HS-5 (cell line): ENCODE data around the gene FBXW9.
"Not testable (repeated sequence)": the region's sequence is repeated elsewhere in the genome, so short reads cannot be mapped to it uniquely, and the experiment has no call there.

Experiments used
- DNase-seq: peaks from one replicate; pipeline ENCODE4 v3.0.0-alpha.2; 2012; ENCODE audit warnings: low read depth

FBXW9 gene

DNA sequence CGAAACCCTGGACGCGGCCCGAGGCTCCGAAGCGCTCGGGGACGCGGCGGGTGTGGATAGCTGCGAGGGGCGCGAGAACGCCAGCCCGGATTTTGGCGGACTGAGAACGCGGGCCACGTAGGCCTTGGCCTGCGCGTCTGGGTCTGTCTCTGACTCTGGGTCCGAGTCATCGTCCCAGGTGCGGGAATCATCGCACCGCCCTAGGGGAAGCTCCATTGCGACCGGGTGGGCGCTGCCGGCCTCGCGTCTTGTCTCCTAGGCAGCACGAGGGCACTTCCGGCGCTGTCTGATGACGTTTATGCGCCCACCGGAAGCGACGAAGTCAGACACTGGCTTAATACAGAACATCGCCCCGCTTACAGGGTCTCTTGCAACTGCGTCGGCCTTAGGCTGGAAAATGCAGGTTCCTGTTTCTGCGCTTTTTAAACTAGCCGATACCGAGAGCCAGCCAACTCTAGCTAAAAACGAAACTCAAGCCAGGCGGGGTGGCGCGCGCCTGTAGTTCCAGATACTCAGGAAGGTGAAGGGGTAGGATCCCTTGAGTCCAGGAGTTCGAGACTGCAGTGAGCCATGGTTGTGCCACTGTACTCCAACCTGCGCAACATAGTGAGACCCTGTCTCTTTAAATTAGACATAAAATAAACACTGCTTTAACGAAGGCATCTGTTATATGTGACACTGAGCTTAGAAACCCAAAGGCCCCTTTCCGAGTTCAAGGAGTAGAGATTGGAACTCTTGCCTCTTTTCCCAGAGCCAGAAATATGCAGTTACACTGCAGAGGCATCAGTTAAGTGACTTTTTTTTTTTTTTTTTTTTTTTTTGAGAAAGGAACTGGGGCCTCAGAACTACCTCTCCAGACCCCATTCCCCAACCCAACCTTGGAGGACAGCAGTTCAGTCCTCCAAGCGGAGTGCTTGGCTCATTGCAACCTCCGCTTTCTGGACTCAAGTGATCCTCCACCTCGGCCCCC is at the start of gene FBXW9:
TSS of gene FBXW9 (minus strand) at position 266 of the 970 bp plus-strand sequence. CDS start at position 216, 50 bp downstream.
- DNase-seq: peak; percentile 67

DNA sequence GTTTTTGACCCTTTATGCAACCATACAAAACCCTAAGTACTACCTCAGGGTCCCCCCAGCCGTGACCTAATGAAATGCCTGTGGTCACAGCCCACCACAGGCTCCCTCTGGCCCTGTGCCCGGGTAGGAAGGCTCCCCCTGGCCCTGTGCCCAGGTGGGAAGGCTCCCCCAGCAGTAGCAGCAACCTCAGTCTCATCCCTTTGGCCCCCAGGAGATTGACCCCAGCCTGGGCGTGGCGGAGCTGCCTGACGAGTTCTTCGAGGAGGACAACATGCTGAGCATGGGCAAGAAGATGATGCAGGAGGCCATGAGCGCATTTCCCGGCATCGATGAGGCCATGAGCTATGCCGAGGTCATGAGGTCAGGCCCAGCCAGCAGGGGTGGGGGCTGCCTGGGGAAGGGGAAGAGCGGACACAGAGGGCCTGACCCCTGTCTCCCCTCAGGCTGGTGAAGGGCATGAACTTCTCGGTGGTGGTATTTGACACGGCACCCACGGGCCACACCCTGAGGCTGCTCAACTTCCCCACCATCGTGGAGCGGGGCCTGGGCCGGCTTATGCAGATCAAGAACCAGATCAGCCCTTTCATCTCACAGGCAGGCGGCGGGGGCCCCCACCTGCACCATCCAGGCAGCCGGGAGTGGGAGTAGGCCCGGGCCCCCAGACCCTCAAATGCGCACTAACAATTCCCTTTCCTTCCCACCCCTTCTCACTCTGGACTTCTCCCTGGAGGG is 48.9 kb upstream of the FBXW9 start:
- no peak for DNase-seq

DNA sequence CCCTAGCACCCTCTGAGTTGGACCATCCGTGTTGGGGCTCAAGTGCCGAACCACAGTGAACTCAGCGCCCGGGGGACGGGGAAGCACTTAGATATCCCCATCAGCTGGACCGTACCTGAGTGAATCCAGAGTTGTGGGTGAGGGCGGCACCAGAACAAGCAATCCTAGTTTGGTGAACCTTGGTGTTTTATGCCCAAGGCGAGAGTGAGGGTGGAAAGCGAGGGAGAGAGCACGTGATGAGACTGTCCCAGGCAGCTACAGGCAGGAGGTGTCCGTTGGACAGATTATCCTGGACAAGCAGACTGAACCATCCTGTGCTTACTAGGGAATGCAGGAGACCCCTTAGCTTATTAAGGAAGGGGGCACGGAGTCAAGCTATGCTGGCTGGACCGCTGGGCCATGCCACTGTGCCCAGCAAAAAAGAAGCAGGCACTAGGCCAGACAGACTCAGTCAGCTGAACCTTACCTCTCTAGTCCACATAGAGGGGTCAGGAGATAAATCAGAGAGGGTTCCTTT is 41.5 kb upstream of the FBXW9 start:
- no peak for DNase-seq

DNA sequence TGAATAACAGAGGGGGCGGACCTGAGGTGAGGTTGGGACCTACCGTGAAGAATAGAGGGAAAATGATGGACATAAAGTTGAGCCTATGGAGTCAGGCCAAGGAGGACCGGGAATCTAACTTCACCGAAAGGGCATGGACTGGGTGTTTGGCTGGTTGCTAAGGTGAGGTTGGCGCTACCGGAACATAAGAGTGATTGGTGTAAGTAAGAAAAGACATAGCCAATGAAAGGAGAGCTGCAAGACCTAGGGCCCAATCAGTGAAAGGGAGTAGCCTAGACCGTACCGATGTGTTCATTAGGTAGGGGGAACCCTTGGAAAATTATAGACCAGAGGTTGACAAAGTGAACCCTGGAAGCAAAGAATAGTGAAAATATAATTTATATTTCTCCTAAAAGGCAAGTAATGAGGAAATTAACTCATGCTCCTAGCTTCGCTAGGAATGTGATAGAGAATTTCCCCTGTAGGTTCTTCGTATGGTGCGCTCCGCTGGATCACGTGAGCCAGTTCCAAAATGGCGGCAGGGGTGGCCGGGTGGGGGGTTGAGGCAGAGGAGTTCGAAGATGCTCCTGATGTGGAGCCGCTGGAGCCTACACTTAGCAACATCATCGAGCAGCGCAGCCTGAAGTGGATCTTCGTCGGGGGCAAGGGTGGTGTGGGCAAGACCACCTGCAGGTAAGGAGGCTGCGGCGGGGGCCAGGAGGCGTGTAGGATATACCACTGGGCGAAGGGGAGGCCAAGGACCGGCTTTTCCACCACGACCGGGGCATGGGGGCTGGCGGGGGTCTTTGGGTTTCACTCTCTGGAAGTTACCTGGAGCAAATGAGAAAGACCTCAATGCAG is 40.8 kb upstream of the FBXW9 start, which contains the start of gene GET3:
TSS of gene GET3 (plus strand) at position 503 of the 840 bp plus-strand sequence. CDS start at position 512, 9 bp downstream.
- peak; percentile 98 for DNase-seq

DNA sequence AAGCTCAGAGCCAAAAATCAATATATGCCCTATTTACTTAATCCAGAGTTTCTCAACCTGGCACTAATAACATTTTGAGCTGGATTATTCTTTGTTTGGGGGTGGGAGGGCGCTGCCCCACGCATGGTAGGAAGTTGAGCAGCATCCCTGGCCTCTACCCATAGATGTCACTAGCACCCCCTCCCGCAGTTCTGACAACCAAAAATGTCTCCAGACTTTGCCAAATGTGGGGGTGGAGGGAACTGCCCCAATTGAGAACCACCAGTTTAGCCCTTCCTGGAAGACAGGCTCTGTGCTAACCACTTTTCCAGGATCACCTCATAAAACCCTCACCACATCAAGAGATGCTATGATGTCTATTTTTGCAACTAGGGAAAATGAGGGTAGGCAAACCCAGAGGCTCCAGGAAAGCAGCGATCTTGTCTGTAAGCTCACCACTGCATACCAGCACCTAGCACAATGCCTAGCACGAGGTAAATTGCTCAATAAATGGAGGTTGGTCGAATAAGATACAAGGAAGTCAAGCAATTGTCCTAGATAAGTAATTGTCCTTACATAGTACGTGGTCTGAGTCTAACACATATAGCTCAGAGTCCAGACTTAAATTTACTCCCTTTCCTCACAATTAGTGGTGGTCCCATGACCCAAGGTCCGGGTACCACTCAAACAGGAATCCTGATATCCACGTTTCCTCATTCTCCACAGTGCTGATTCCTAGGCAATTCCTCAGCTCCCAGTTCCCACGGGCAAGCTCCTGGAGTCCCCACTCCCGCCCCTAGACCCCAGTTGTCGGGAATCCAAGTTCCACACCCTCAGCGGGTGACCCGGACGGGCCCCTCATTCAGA is 37.2 kb upstream of the FBXW9 start:
- DNase-seq: no peak

DNA sequence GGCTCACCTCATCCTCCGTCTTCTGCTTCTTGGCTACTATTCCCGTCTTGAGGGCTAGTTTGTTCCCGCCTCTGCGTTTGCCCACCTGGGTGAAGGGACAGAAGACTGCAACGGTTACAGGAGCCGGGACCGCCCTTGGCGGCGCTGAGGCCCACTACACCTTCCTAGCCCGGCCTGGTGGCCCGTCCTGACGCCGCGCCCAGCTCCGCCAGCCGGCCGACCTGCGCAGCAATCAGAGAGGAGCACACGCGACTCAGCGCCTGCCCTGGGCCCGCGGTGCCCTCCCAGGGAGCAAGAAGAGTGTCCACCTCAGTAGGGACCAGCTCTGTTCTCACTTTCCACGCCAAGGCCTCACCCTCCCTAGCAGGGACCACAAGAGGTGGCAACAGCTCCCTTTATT is 34.9 kb upstream of the FBXW9 start:
- no peak for DNase-seq

DNA sequence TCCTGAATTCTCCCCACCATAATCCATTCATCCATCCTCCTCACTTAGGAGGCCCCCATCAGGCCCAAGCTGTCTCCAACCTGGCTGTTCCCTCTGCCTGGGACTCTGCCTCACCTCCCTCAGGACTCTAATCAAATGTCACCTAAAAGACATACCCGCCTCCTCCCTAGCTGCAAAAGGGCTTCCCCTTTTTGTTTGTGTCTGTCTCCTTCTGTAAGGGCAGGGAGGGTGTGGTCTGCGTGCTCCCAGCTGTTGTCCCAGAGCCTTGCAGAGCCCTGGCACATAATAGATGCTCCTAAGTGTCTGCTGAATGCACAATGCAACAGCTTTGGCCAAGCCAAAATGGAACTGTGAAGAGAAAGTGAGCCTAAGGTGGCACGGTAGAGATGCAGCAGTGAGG is 33.6 kb upstream of the FBXW9 start:
- no peak for DNase-seq

DNA sequence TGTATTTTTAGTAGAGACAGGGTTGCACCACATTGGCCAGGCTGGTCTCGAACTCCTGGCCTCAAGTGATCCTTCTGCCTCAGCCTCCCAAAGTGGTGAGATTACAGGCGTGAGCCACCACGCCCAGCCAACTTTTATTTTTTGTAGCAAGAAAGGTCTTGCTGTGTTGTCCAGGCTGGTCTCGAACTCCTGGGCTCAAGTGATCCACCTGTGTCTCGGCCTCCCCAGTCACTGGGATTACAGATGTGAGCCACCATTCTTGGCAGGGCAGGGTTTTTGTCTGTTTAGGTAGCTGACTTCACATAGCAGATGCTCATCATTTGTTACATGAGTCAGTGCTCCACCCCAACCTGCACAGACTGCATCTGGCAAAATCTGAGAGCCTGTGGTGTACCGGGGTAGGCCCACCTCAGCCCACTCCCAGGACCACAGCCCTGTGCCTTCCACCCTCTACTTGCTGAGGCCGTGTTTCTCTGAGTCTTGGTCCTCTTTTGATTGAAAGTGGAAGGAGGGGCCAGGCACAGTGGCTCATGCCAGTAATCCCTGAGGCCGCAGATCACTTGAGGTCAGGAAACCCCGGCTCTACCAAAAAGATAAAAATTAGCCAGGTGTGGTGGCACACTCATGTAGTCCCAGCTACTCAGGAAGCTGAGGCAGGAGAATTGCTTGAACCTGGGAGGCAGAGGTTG is 31.5 kb upstream of the FBXW9 start:
- no peak for DNase-seq

DNA sequence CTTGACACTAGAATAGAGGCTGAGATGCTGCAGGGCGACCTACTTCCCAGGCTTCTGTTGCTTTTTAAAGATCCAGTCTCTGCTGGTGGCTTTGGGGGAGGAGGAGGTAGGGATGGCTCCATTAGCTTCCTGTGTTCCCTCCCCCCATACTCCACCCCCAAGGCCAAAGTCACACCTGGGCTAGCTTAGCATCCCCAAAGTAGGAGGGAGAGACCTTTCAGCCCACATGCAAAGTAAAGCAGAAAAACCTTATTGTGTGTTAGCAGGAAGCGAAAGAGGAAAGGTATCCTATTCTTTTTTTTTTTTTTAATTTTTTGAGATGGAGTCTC is 30.5 kb upstream of the FBXW9 start:
- DNase-seq: no peak

DNA sequence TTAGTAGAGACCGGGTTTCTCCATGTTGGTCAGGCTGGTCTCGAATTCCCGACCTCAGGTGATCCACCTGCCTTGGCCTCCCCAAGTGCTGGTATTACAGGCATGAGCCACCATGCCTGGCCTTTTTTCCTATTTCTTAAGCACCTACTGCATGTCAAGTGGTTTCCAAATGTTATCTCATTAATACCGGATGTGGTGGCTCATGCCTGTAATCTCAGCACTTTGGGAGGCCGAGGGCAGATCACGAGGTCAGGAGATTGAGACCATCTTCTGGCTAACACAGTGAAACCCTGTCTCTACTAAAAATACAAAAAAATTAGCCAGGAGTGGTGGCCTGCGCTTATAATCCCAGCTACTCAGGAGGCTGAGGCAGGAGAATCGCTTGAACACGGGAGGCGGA is 29.2 kb upstream of the FBXW9 start:
- DNase-seq: not testable (repeated sequence)

DNA sequence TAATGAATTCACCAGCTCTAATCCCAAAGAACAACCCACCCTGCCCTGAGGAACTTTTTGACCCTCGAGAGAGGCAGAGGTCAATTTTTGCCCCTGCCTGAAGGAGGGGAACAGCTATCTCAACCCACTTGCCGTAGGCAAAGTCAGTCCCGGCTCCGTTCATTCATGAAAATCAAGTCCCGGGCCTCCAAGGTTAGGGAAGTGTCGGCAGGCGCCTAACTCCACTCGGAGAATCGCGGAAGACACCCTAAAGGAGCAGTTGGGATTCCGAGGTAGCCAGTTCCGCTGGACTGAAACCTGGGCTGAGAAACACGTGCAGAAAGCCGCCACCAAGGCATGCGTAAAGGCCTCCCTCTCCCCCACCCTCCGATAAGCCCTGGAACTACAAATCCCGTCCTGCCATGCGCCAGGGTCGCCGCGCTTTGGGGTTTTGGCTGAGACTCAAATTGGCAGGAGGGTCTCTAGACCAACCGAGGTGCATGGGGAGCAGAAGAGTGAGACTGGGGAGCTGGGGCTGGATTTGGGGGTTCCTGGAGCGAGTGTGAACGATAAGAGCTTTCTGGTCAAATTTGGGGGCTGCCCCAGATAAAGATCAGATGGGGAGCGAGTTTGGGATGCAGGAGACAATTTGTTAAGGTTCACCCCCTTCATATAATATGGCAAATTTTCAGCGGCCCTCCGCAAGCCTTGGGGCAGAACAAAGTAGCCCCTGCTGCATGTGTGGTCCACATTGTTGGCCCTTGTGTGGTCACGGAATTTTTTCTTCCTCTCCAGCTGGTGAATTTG is 27.4 kb upstream of the FBXW9 start, which contains the start of gene TNPO2:
TSS of gene TNPO2 (minus strand) at position 292 of the 786 bp plus-strand sequence. CDS start 2,955 bp downstream, outside the sequence.
- DNase-seq: no peak

DNA sequence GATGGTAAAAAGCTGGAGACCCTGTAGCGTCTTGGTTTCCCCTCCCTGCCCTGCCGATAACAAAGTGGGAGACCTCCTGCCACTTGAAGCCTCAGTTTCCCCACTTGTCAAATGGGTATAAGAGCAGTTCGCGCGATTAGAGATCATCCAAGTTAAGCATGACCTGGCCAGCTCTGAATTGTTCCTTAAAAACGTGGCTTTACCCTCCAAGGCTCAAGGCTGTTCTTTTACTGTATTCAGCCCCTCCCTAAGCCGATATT is 26.9 kb upstream of the FBXW9 start:
- no peak for DNase-seq

DNA sequence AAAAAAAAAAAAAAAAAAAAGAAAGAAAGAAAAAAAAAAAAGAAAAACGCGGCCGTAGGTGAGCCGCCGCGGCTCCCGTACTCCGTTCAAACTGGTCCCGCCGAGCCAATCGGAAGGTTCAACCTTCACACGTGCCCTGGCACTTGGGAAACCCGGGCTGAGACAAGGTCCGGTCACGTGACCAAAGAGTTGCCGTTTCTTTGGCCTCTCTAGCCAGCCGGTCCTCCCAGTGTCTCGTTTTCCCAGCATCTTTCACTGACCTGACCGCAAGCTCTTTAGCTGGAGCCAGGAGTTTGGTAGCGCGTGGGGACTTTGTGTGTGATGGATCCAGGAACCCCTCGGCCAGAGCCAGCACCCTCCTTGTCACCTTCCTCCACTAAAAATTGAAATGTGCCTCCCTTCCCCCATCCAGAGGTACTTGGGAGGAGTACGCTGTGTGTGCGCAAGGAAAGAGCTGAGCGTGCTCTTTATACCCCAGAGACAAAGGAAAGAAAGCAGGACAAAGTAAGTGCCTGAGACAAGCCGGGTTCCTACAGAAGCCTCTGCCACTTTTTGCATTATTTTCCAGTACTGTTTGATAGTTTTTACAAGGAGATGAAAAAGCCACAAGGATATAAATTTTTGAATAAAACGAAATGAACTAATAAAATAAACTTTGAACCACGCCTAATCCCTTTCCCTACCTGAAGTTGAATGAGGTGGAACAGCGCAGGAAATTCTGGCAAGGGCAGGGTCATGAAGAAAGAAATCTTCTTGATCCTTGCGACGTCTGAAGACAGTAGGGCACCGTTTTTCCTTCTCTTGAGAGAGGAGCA is 26.3 kb upstream of the FBXW9 start:
- DNase-seq: peak; percentile 95

DNA sequence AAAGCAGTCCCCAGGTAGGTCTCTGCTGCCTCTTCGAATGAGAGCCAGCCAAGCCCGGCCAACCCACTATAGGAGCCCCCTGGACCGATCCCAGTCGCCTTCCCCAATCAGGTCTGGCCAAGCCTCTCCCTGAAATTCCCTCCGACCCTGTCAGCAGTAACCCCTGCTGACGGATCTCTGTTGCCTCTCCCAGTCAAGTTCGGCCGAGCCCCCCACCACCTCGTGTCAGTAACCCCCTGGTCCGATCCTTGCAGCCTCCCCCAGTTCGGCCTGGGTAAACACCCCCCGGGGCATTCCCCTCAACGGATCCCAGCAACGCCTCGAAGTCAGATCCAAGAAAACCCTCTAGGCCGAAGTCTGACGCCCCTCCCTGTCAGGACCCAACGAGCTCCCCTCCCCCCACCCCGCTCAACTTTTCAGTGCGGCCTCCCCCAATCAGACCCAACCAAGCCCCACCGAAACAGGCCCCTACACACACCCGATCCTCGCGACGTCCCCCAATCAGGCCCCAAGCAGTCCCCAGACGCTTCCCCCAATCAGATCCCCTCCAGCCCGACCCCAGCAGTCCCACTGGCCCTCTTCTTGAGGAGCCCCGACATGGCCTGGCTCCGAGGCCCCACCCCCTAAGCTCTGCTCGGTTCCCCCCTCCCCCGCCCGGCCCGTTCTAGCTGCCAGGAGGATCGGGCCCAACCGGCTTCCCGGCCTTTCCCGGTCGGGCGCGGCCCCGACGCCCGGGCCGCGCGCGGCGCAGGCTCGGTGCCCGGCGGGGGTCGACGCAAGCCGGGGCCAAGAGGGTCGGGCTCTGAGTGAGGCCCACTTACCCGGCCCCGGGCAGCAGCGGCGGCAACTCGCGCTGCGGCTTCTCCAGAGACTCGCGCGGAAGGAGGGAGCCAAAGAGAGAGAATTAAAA is 25.5 kb upstream of the FBXW9 start:
- no peak for DNase-seq

DNA sequence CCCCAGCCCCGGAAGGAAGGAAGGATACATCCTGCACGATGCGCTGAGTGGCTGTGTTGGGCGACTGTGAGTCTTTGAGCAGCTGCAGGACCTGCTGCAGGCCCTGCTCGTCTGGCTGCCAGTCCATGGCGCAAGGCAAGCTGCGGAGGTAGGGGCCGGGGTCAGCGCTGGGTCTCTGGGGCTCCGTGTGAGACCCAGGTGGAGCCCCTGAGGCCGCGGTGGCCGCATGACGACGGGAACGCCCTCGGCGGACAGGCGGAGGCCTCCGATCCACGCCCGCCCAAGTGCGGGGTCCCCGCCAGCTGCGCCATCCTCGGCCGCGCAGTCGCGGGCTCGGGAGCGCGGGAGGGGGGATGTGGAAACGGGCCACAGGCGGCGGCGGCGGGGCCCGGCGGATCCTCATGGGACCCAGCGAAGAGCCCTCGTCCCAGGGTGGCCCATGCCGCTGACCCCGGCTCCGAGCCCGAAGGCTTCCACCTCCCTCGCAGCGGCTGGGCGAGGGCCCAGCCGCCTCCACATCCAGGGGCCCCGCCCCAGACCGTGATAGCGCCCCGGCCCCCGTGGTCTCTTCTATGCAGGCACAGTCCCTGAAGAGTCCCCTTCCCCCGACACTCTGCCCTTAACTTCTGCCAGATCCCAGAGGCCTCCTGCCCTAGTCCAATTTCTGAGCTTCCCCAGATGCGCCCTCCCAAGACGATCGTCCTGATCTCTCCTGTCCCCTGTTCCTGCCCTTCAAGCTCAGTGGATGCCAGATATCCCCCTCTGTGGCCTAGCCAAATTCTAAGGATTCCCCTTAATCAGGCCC is 24.6 kb upstream of the FBXW9 start:
- no peak for DNase-seq

DNA sequence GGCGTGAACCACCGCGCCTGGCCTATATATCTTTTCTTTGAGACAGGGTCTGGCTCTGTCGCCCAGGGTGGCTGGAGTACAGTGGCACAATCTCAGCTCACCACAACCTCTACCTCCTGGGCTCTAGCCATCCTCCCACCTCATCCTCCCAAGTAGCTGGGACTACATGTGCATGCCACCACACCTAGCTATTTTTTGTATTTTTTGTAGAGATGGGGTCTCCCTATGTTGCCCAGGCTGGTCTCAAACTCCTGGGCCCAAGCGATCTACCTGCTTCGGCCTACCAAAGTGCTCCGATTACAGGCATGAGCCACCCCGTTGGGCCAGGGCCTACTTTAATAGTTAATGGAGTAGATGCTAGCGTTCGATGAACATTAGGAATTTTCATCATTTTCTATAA is 23.9 kb upstream of the FBXW9 start:
- DNase-seq: no peak

DNA sequence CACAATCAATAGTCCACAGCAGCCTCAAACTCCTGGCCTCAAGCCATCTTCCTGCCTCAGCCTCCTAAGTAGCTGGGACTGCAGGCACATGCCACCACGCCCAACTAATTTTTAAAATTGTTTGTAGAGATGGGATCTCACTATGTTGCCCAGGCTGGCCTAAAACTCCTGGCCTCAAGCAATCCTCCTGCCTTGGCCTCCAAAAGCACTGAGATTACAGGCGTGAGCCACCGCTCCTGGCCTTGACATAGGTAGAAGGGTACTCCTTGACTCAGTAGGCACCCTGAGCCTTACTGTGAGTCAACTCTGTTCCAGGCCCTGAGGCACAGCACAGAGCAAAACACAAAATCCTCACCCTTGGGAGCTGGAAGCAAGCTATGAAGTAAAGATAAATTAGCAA is 19.5 kb upstream of the FBXW9 start:
- no peak for DNase-seq
